PFSK-1 (cell line): ENCODE results near the gene DNAJC11.

ENCODE experiments used
- FOXP2 ChIP-seq: optimal IDR thresholded peaks from 2 replicates; pipeline ENCODE3; 2011; ENCODE audit warnings: borderline replicate concordance, control low read depth, inconsistent platforms; ENCODE audit not compliant: insufficient read depth; ENCODE audit errors: extremely low read length, extremely low read depth
- POLR2AphosphoS5 ChIP-seq: IDR thresholded peaks from 2 replicates; pipeline ENCODE4 v1.6.1; 2012; ENCODE audit warnings: low read depth, mild to moderate bottlenecking, control low read depth, low read length, moderate library complexity
- SIN3A ChIP-seq: IDR thresholded peaks from 2 replicates; pipeline ENCODE4 v1.6.1; 2012; ENCODE audit warnings: mild to moderate bottlenecking, low read length, moderate library complexity, borderline replicate concordance; ENCODE audit not compliant: insufficient read depth
- TAF1 ChIP-seq: IDR thresholded peaks from 2 replicates; pipeline ENCODE4 v1.6.1; 2012; ENCODE audit warnings: low read length, control low read depth, borderline replicate concordance; ENCODE audit not compliant: insufficient read depth
- TF ChIP-seq, protein P1 (sequence below), 2 experiments: IDR thresholded peaks; 2 replicates each; pipeline versions ENCODE4 v1.6.1 to v1.8.0; 2011 to 2012; ENCODE audit warnings: low read depth in 2 of 2, low read length in 2 of 2, control low read depth in 1 of 2, inconsistent platforms in 1 of 2, mild to moderate bottlenecking in 1 of 2, moderate library complexity in 1 of 2; ENCODE audit not compliant: insufficient read depth in 1 of 2

DNAJC11 gene

DNA sequence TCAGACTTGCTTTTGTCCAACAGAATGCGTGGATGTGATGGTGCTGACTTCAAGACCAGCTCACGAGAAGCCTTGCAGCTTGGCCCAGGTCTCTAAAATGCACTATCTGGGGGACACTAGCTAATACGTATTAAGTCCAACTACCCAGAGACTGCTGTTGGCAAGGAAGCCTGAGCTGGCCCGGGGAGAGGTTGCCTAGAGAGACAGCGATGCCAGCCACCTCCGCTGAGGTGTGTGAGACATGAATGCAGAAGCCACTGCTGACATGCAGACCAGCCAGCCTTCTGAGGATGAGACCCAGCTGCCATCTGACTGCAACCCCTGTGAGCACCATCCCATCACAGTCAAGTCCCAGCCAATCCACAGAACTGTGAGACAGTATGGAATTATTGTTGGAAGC, 44.5 kb downstream of the DNAJC11 start:
- TF ChIP-seq SIN3A (no peak), FOXP2 (no peak), TAF1 (no peak)

DNA sequence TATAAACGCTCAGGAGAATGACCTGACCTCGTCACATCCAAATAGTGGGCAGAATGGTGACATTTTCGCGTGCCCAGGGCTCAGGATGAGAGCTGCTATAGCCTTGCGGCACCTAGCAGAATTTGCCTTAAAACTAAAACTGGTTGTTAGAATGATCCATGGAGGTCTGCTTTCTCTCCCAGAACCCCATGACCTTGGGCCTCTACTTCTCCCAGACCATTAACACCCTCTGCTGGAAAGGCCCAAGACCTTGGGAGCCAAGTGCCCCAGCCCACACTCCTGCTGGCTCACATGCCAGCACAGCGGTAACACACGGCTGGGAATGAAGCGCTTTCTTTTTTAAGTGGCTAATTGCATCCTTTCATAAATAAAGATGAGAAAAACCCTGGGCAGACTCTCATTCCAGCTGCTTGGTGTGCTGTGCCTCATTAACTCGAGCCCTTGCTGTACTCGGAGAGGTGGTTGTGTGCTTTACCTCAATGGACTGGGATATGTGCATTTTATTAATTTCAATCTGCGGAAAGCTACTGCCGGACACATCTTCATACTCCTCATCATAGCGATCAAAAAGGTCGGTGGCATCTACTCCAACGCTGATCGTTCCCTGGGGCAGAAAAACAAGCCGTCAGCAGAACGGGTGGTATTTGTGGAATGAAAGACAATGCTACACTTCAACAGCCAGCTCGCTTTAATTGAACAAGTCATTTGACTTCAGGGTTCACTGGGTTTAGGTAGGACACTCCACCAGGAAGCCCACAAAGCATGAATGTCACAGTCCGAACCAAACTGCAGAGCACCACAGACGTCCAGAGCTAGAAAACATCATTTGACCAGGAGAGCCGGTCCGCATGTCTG, 48.0 kb downstream of the DNAJC11 start:
- TF ChIP-seq POLR2AphosphoS5 = no peak
- no peak for TF ChIP-seq FOXP2
- no peak for TF ChIP-seq TAF1
- no peak for TF ChIP-seq SIN3A
- TF ChIP-seq, protein P1, sequence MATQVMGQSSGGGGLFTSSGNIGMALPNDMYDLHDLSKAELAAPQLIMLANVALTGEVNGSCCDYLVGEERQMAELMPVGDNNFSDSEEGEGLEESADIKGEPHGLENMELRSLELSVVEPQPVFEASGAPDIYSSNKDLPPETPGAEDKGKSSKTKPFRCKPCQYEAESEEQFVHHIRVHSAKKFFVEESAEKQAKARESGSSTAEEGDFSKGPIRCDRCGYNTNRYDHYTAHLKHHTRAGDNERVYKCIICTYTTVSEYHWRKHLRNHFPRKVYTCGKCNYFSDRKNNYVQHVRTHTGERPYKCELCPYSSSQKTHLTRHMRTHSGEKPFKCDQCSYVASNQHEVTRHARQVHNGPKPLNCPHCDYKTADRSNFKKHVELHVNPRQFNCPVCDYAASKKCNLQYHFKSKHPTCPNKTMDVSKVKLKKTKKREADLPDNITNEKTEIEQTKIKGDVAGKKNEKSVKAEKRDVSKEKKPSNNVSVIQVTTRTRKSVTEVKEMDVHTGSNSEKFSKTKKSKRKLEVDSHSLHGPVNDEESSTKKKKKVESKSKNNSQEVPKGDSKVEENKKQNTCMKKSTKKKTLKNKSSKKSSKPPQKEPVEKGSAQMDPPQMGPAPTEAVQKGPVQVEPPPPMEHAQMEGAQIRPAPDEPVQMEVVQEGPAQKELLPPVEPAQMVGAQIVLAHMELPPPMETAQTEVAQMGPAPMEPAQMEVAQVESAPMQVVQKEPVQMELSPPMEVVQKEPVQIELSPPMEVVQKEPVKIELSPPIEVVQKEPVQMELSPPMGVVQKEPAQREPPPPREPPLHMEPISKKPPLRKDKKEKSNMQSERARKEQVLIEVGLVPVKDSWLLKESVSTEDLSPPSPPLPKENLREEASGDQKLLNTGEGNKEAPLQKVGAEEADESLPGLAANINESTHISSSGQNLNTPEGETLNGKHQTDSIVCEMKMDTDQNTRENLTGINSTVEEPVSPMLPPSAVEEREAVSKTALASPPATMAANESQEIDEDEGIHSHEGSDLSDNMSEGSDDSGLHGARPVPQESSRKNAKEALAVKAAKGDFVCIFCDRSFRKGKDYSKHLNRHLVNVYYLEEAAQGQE (IDR thresholded peaks at IDR 0.05; ENCODE audit: insufficient read depth in 1 of 2, low read depth in 2 of 2, low read length in 2 of 2) = no peak

DNA sequence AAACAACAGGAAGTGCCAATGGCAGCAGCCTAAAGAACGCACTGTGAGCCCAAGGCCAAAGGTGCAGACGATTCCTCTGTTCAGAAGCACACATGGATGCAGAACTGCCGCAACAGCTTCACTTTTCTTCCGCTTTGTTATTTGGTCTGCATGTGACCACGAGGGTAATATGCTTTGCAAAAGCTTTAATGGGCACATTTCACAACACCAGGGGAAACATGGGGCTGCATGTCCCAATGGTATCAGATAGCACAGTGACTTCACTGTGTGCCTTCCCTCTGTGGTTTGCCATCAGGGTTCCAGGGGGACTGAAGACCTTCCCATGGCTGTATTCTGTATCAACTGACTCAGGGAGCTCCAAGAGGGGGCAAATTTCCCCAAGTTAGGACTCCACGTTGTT, 48.6 kb downstream of the DNAJC11 start:
- TF ChIP-seq, protein P1 (IDR thresholded peaks at IDR 0.05; ENCODE audit: insufficient read depth in 1 of 2, low read depth in 2 of 2, low read length in 2 of 2) = no peak
- TF ChIP-seq TAF1 = no peak

DNA sequence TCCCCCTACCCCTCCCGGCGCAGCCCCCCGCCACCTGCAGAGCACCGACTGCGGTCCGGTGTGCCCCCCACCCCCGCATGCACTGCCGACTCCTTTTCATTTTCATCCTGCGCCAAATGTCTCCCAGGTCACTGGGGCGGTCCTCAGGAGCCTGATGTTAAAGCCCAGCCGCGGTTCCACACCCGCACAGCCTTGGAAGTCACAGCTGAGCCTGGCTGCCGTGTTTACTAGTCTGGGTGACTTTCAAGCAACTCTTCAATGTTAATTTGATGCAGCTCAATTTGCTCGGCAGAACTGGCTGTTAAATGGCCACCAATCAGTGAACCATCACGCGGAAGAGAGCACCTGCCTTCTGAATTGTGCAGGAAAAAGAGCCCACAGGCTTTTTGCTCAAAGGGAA, 49.7 kb downstream of the DNAJC11 start:
- TF ChIP-seq SIN3A (no peak), FOXP2 (no peak)
- TF ChIP-seq, protein P1 (IDR thresholded peaks at IDR 0.05; ENCODE audit: insufficient read depth in 1 of 2, low read depth in 2 of 2, low read length in 2 of 2) = no peak

DNA sequence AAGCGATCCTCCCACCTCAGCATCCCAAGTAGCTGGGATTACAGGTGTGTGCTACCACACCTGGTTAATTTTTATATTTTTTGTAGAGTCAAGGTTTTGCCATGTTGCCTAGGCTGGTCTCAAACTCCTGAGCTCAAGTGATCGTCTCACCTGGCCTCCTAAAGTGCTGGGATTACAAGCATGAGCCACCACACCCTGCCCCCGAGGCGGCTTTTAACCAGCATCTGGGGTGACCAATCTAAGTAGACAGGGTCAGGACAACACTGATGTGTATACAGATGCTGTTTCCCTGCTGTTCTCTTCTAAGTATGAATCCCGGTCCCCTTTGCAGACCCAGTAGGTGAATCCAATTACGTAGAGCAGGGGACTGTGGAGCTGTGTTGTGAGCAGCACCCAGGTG, 53.1 kb downstream of the DNAJC11 start:
- TF ChIP-seq TAF1 = no peak
- TF ChIP-seq, protein P1 (IDR thresholded peaks at IDR 0.05; ENCODE audit: insufficient read depth in 1 of 2, low read depth in 2 of 2, low read length in 2 of 2) = no peak
- TF ChIP-seq FOXP2 = no peak
- no peak for TF ChIP-seq POLR2AphosphoS5
- TF ChIP-seq SIN3A = no peak
